ENCODE measurements around the gene TSC22D4.

Gene TSC22D4

DNA sequence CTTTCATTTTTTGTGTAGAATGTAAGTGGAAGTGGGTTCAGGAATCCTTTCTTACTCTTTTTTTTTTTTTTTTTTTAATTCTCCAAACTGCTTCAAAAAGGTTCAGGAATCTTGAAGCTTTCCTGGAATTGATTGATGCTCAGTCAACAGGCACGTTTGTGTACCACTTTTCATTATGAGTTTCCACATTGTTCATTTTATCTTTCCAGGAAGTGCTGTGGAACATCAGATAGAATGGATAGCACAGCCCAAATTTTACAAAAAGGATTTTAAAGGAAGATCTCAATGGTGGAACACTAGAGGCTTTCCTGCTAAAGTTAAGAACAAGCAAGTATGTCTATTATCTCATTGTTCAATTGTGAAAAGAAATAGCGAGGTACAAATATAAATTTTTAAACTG lies 40.8 kb downstream of the TSC22D4 start:
- Histone ChIP-seq H3K27ac (ENCODE audit: low read length) (no peak overlapping the region), H3K36me3 (ENCODE audit: control insufficient read depth in 1 of 2, insufficient read depth in 2 of 2, low read length in 2 of 2) (peaks cover 15% of the 10 kb centered on the region in 2 donors), H3K4me1 (ENCODE audit: control insufficient read depth in 1 of 2, insufficient read depth in 2 of 2, low read length in 2 of 2) (peaks cover 0 to 19% of the 10 kb centered on the region in 2 donors), H3K27me3 (ENCODE audit: low read depth, low read length) (no peaks in the 10 kb centered on the region), H3K4me3 (ENCODE audit: low read depth in 1 of 2, low read length in 2 of 2) (no peak overlapping the region), H3K9me3 (ENCODE audit: control insufficient read depth in 1 of 2, low read length in 2 of 2) (no peaks in the 10 kb centered on the region)

- H3K4me1 ChIP-seq (ENCODE audit: control insufficient read depth in 1 of 2, insufficient read depth in 2 of 2, low read length in 2 of 2): peaks cover 0 to 17% of the 10 kb centered on the region in 2 donors
- H3K4me3 ChIP-seq (ENCODE audit: low read depth in 1 of 2, low read length in 2 of 2): peak overlapping the region in 1 of 2 donors; percentile 80
- H3K27ac ChIP-seq (ENCODE audit: low read length): no peak overlapping the region
- no peaks in the 10 kb centered on the region for H3K9me3 ChIP-seq (ENCODE audit: control insufficient read depth in 1 of 2, low read length in 2 of 2)
- peaks cover 16 to 23% of the 10 kb centered on the region in 2 donors for H3K36me3 ChIP-seq (ENCODE audit: control insufficient read depth in 1 of 2, insufficient read depth in 2 of 2, low read length in 2 of 2)
- H3K27me3 ChIP-seq (ENCODE audit: low read depth, low read length): no peaks in the 10 kb centered on the region
Observed at GRCh38 chr7:100437150-100438100, 41.6 kb downstream of the TSC22D4 start.

DNA sequence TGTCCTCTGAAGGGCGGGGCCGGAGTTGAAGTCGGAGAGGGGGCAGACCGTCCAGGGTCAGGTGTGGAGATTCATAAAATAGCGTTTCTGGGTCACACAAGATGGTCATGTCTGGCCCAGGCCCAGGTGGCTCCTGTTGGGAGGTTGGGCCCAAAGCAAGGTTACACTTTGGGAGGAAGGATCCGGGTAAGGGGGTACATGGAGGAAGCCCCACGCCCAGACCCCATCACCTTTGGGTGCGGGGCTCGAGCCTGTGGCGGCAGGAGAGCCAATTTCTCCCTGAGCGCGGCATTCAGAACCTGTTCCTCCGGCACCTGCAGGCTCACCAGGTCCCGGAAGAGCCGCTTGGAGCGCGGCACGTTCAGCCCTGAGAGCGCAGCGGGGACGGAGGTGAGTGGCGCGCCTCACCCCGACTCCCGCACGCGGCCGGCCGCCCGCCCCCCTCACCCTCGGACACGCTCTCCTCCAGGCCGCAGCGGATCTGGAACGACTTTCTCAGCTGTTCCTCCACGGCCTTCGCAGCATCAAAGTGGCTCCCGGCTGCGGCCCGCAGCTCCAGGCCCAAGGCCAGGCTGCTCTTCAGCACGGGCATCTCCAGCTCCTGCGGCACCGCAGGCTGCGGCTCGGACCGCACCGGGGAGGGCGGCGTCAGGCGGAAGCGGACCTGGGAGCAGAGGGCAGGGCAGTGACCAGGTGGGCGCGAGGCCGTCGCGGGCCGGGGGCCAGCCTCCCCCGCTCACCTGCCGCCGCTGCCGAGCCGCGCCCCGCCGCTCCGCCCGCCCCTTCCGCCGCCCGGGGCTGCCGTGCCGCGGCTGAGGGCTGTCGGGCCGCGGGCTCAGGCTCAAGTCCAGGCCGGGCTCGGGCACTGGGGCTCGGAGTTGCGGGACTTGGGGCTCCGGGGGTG lies 43.4 kb downstream of the TSC22D4 start:
- H3K27me3 ChIP-seq (ENCODE audit: low read depth, low read length): no peaks in the 10 kb centered on the region
- no peaks in the 10 kb centered on the region for H3K9me3 ChIP-seq (ENCODE audit: control insufficient read depth in 1 of 2, low read length in 2 of 2)
- peaks cover 0 to 35% of the 10 kb centered on the region in 2 donors for H3K4me1 ChIP-seq (ENCODE audit: control insufficient read depth in 1 of 2, insufficient read depth in 2 of 2, low read length in 2 of 2)
- peak overlapping the region; percentile 77 for H3K27ac ChIP-seq (ENCODE audit: low read length)
- peaks cover 16 to 28% of the 10 kb centered on the region in 2 donors for H3K36me3 ChIP-seq (ENCODE audit: control insufficient read depth in 1 of 2, insufficient read depth in 2 of 2, low read length in 2 of 2)
- peak overlapping the region; percentile 61 to 80 for H3K4me3 ChIP-seq (ENCODE audit: low read depth in 1 of 2, low read length in 2 of 2)

DNA sequence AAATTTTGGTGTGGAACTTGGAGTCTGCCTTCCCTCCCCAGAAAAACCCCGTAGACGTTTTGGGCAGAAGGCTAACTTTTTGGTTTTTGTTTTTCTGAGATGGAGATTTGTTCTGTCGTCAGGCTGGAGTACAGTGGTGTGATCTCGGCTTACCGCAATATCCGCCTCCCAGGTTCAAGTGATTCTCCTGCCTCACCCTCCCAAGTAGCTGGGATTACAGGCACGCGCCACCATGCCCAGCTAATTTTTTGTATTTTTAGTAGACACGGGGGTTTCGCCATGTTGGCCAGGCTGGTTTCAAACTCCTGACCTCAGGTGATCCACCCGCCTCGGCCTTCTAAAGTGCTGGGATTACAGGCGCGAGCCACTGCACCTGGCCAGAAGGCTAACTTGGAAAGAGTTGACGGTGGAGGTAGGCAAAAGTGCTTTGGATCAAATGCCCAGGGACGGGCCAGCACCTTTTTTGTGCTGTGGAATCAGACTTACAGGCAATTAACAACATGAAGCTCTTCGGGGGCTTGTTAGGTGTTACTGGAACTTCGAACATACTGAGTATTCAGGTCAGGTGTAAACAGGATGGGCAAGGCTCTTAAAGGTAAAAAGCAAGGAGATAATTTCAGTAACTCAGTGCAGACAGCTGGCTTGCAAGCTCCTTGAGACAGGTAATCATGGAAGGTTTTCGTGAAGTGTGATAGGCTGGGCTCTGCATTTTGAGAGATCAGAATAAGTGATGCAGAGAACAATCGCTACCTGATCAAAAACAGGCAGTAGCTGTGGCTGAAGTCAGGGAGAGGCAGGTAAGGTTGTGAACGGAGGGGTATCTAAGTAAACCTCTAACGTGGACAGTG lies 44.5 kb downstream of the TSC22D4 start:
- Histone ChIP-seq H3K27ac (ENCODE audit: low read length) (peak overlapping the region; percentile 77), H3K4me3 (ENCODE audit: low read depth in 1 of 2, low read length in 2 of 2) (peak overlapping the region; percentile 61 to 80), H3K4me1 (ENCODE audit: control insufficient read depth in 1 of 2, insufficient read depth in 2 of 2, low read length in 2 of 2) (peaks cover 0 to 39% of the 10 kb centered on the region in 2 donors), H3K27me3 (ENCODE audit: low read depth, low read length) (no peaks in the 10 kb centered on the region), H3K36me3 (ENCODE audit: control insufficient read depth in 1 of 2, insufficient read depth in 2 of 2, low read length in 2 of 2) (peaks cover 16 to 28% of the 10 kb centered on the region in 2 donors), H3K9me3 (ENCODE audit: control insufficient read depth in 1 of 2, low read length in 2 of 2) (no peaks in the 10 kb centered on the region)

DNA sequence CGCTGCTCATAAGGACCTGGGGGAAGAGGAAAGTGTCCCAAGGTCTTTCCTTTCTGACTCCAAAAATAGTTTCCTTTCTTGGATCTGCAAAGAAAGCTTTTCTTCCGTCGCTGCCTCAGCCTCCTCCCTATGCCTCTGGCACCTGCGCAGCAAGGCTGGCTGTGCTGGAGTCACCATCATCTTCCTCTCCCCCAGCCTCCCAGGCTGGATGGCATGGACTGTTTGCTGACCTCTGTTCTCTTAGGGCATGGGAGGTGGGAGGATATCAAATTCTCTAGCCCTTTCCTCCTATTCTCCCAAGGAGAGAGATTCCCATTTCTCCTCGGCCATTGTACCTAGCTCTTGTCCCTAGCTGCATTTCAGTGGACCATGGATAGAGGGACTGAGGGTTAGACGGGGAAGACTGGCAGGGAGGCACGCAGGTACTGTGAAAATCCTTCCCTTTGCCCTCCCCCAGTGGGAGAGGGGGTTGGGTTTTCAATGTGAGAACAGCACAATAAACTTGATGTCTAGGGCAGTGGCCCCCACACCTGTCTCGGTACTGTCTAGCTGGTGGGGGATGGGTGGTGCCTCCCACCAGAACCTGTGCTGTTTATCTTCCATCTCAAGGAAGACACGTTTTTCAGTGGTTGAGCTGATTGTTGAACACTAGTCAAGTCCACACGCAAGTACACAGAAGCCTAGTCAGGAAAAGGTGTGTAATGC lies 45.3 kb downstream of the TSC22D4 start:
- H3K36me3 ChIP-seq (ENCODE audit: control insufficient read depth in 1 of 2, insufficient read depth in 2 of 2, low read length in 2 of 2): peaks cover 20 to 28% of the 10 kb centered on the region in 2 donors
- H3K27ac ChIP-seq (ENCODE audit: low read length): no peak overlapping the region
- no peak overlapping the region for H3K4me3 ChIP-seq (ENCODE audit: low read depth in 1 of 2, low read length in 2 of 2)
- H3K27me3 ChIP-seq (ENCODE audit: low read depth, low read length): no peaks in the 10 kb centered on the region
- H3K9me3 ChIP-seq (ENCODE audit: control insufficient read depth in 1 of 2, low read length in 2 of 2): no peaks in the 10 kb centered on the region
- peaks cover 0 to 39% of the 10 kb centered on the region in 2 donors for H3K4me1 ChIP-seq (ENCODE audit: control insufficient read depth in 1 of 2, insufficient read depth in 2 of 2, low read length in 2 of 2)

GRCh38 chr7:100433276-100433591 lies 45.8 kb downstream of the TSC22D4 start:
- H3K36me3 ChIP-seq (ENCODE audit: control insufficient read depth in 1 of 2, insufficient read depth in 2 of 2, low read length in 2 of 2): peaks cover 25 to 28% of the 10 kb centered on the region in 2 donors
- H3K27ac ChIP-seq (ENCODE audit: low read length): no peak overlapping the region
- no peaks in the 10 kb centered on the region for H3K27me3 ChIP-seq (ENCODE audit: low read depth, low read length)
- no peaks in the 10 kb centered on the region for H3K9me3 ChIP-seq (ENCODE audit: control insufficient read depth in 1 of 2, low read length in 2 of 2)
- H3K4me3 ChIP-seq (ENCODE audit: low read depth in 1 of 2, low read length in 2 of 2): no peak overlapping the region
- H3K4me1 ChIP-seq (ENCODE audit: control insufficient read depth in 1 of 2, insufficient read depth in 2 of 2, low read length in 2 of 2): peaks cover 0 to 39% of the 10 kb centered on the region in 2 donors

DNA sequence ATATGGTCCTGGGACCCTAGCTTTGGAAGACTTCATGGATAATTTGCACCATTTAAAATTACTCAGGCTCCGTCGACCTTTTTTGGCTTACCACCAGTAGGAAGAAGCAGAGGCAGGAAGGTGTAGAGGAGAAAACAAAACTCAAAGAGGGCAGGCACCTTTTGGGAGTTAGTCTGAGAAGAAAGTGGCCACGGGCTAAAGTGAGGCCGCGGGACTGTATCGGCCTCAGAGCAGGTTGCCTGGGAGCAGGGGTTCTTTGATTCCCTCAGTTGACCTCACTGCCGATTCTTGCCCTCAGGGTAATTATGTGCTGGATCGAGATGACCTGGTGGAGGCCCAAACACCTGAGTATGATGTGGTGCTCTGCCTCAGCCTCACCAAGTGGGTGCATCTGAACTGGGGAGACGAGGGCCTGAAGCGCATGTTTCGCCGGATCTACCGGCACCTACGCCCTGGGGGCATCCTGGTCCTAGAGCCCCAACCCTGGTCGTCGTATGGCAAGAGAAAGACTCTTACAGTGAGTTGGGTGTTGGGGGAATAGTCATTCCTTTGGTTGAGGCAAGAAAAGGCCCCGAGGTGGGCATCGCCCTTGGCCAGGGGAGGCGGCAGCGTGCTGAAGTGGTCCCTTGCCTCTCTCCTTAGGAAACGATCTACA lies 46.3 kb downstream of the TSC22D4 start:
- Histone ChIP-seq H3K4me1 (ENCODE audit: control insufficient read depth in 1 of 2, insufficient read depth in 2 of 2, low read length in 2 of 2) (peaks cover 0 to 42% of the 10 kb centered on the region in 2 donors), H3K36me3 (ENCODE audit: control insufficient read depth in 1 of 2, insufficient read depth in 2 of 2, low read length in 2 of 2) (peaks cover 26 to 28% of the 10 kb centered on the region in 2 donors)

GRCh38 chr7:100432053-100432452 lies 47.0 kb downstream of the TSC22D4 start:
- Histone ChIP-seq H3K4me3 (ENCODE audit: low read depth in 1 of 2, low read length in 2 of 2) (no peak overlapping the region), H3K4me1 (ENCODE audit: control insufficient read depth in 1 of 2, insufficient read depth in 2 of 2, low read length in 2 of 2) (peaks cover 0 to 44% of the 10 kb centered on the region in 2 donors), H3K27ac (ENCODE audit: low read length) (no peak overlapping the region), H3K9me3 (ENCODE audit: control insufficient read depth in 1 of 2, low read length in 2 of 2) (no peaks in the 10 kb centered on the region), H3K36me3 (ENCODE audit: control insufficient read depth in 1 of 2, insufficient read depth in 2 of 2, low read length in 2 of 2) (peaks cover 26 to 28% of the 10 kb centered on the region in 2 donors), H3K27me3 (ENCODE audit: low read depth, low read length) (no peaks in the 10 kb centered on the region)

More for the DNA sequence above, 46.3 kb downstream of the TSC22D4 start:
- Histone ChIP-seq H3K9me3 (ENCODE audit: control insufficient read depth in 1 of 2, low read length in 2 of 2) (no peaks in the 10 kb centered on the region), H3K4me3 (ENCODE audit: low read depth in 1 of 2, low read length in 2 of 2) (no peak overlapping the region), H3K27me3 (ENCODE audit: low read depth, low read length) (no peaks in the 10 kb centered on the region), H3K27ac (ENCODE audit: low read length) (no peak overlapping the region)

DNA sequence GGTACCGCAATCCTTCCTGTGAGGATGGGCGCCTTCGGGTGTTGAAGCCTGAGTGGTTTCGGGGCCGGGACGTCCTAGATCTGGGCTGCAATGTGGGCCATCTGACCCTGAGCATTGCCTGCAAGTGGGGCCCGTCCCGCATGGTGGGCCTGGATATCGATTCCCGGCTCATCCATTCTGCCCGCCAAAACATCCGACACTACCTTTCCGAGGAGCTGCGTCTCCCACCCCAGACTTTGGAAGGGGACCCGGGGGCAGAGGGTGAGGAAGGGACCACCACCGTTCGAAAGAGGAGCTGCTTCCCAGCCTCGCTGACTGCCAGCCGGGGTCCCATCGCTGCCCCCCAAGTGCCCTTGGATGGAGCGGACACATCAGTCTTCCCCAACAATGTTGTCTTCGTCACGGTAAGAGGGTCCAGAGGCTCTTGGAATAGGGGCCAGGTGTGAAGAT lies 47.7 kb downstream of the TSC22D4 start:
- Histone ChIP-seq H3K36me3 (ENCODE audit: control insufficient read depth in 1 of 2, insufficient read depth in 2 of 2, low read length in 2 of 2) (peaks cover 26 to 28% of the 10 kb centered on the region in 2 donors), H3K27me3 (ENCODE audit: low read depth, low read length) (no peaks in the 10 kb centered on the region), H3K9me3 (ENCODE audit: control insufficient read depth in 1 of 2, low read length in 2 of 2) (no peaks in the 10 kb centered on the region), H3K27ac (ENCODE audit: low read length) (peak overlapping the region; percentile 19), H3K4me1 (ENCODE audit: control insufficient read depth in 1 of 2, insufficient read depth in 2 of 2, low read length in 2 of 2) (peaks cover 0 to 44% of the 10 kb centered on the region in 2 donors), H3K4me3 (ENCODE audit: low read depth in 1 of 2, low read length in 2 of 2) (peak overlapping the region in 1 of 2 donors; percentile 82)

Measured in muscle layer of duodenum (tissue), 2 donors.